OCI-LY3 (cell line): Measurements from ENCODE around the gene ROBO1.
"Not testable (repeated sequence)": the region's sequence is repeated elsewhere in the genome, so short reads cannot be mapped to it uniquely, and the experiment has no call there.

Experiments
- H2AFZ ChIP-seq: fragments of 200-600, 300-600 bp; shearing (Covaris generic); 2 replicates; pipeline ENCODE4 v1.6.0; 2014; ENCODE audit warnings: antibody characterized with exemption, low read depth, low read length
- H3K27ac ChIP-seq: fragments of 200-600, 300-600 bp; sonication (generic); 2 replicates; pipeline ENCODE4 v1.5.1; 2014; ENCODE audit warnings: mild to moderate bottlenecking, low read length, moderate library complexity, mixed read lengths
- H3K27me3 ChIP-seq: fragments of 200-600, 300-600 bp; sonication (generic); 2 replicates; pipeline ENCODE4 v1.6.1; 2014; ENCODE audit warnings: low read depth, low read length, mixed read lengths
- H3K36me3 ChIP-seq: fragments of 200-600, 300-600 bp; sonication (generic); replicated peaks from 2 replicates; pipeline ENCODE3; 2014; ENCODE audit warnings: low read depth, low read length, mixed read lengths
- H3K4me1 ChIP-seq: fragments of 300-600, 200-600 bp; sonication (generic); 2 replicates; pipeline ENCODE4 v1.6.1; 2014; ENCODE audit warnings: low read length, mixed read lengths
- H3K4me2 ChIP-seq: fragments of 200-600, 300-600 bp; sonication (generic); 2 replicates; pipeline ENCODE4 v1.6.1; 2014; ENCODE audit warnings: low read length, mixed read lengths
- H3K4me3 ChIP-seq: fragments of 300-600, 200-600 bp; sonication (generic); 2 replicates; pipeline ENCODE4 v1.5.1; 2014; ENCODE audit warnings: antibody characterized with exemption, mild to moderate bottlenecking, low read length, moderate library complexity
- H3K79me2 ChIP-seq: fragments of 300-600, 200-600 bp; shearing (Covaris generic); 2 replicates; pipeline ENCODE4 v1.6.1; 2014; ENCODE audit warnings: mild to moderate bottlenecking, low read length, mixed read lengths
- H3K9ac ChIP-seq: fragments of 300-600, 200-600 bp; shearing (Covaris generic); 2 replicates; pipeline ENCODE4 v1.6.0; 2014; ENCODE audit warnings: mild to moderate bottlenecking, low read length, moderate library complexity
- H3K9me3 ChIP-seq: fragments of 200-600, 300-600 bp; shearing (Covaris generic); 2 replicates; pipeline ENCODE4 v1.6.1; 2014; ENCODE audit warnings: low read length, mixed read lengths; ENCODE audit not compliant: insufficient read depth
- H4K20me1 ChIP-seq: fragments of 200-600, 300-600 bp; sonication (generic); 2 replicates; pipeline ENCODE4 v1.6.1; 2016; ENCODE audit warnings: low read length, mixed read lengths; ENCODE audit not compliant: insufficient read depth
- CTCF ChIP-seq: fragments of 200-600, 300-600 bp; sonication (generic); IDR thresholded peaks from 2 replicates; pipeline ENCODE4 v1.5.1; 2014; ENCODE audit warnings: antibody characterized with exemption, low read length, low read depth
- EZH2phosphoT487 ChIP-seq: fragments of 200-600 bp; shearing (Covaris generic); IDR thresholded peaks from 2 replicates; pipeline ENCODE4 v1.6.1; 2018; ENCODE audit warnings: antibody characterized with exemption, mixed run types, low read depth

The ROBO1 gene

DNA sequence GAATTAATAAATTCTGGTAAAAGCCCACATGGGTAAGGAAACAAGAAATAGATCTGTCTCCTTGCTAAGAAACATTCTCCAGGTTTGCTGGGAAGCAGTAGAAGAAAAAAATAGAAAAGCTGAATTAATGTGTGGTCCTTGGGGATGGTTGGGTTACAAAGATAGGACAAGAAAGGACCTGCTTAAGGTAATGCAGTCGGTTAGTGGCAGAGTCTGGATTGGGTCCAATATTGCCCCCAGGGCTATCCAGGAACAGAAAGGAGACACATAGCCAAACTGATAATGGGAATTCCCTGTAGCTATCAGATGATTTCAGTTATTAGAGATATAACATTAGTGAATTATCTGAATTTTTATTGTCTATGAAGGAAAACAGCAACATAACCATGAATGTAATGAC, 584.3 kb downstream of the ROBO1 start:
- H3K4me1 ChIP-seq = no peaks in the 10 kb centered on the region
- H3K9ac ChIP-seq = no peak overlapping the region
- H3K27me3 ChIP-seq = no peaks in the 10 kb centered on the region
- H3K4me3 ChIP-seq = no peak overlapping the region
- H3K79me2 ChIP-seq = no peaks in the 10 kb centered on the region
- no peak overlapping the region for H3K4me2 ChIP-seq
- no peak for TF ChIP-seq EZH2phosphoT487
- no peak for TF ChIP-seq CTCF
- no peak overlapping the region for H3K27ac ChIP-seq
- H4K20me1 ChIP-seq = no peaks in the 10 kb centered on the region
- H3K36me3 ChIP-seq = no peaks in the 10 kb centered on the region
- H3K9me3 ChIP-seq = no peaks in the 10 kb centered on the region
- H2AFZ ChIP-seq = no peak overlapping the region

GRCh38 chr3:79178471-79179180, 589.2 kb downstream of the ROBO1 start:
- no peaks in the 10 kb centered on the region for H4K20me1 ChIP-seq
- no peak overlapping the region for H3K9ac ChIP-seq
- H3K36me3 ChIP-seq = no peaks in the 10 kb centered on the region
- no peaks in the 10 kb centered on the region for H3K79me2 ChIP-seq
- H3K4me2 ChIP-seq = no peak overlapping the region
- TF ChIP-seq CTCF (no peak), EZH2phosphoT487 (no peak)
- no peaks in the 10 kb centered on the region for H3K9me3 ChIP-seq
- H2AFZ ChIP-seq = no peak overlapping the region
- H3K27me3 ChIP-seq = no peaks in the 10 kb centered on the region
- H3K4me3 ChIP-seq = no peak overlapping the region
- H3K4me1 ChIP-seq = no peaks in the 10 kb centered on the region
- H3K27ac ChIP-seq = no peak overlapping the region

- Histone ChIP-seq H2AFZ (no peak overlapping the region), H3K4me1 (no peaks in the 10 kb centered on the region), H3K9me3 (no peaks in the 10 kb centered on the region), H3K9ac (no peak overlapping the region), H3K4me2 (no peak overlapping the region), H3K36me3 (no peaks in the 10 kb centered on the region), H3K79me2 (no peaks in the 10 kb centered on the region), H3K4me3 (no peak overlapping the region), H3K27me3 (no peaks in the 10 kb centered on the region), H3K27ac (no peak overlapping the region), H4K20me1 (no peaks in the 10 kb centered on the region)
- TF ChIP-seq EZH2phosphoT487 (no peak), CTCF (no peak)
Measured at GRCh38 chr3:79175870-79176269, 591.9 kb downstream of the ROBO1 start.

DNA sequence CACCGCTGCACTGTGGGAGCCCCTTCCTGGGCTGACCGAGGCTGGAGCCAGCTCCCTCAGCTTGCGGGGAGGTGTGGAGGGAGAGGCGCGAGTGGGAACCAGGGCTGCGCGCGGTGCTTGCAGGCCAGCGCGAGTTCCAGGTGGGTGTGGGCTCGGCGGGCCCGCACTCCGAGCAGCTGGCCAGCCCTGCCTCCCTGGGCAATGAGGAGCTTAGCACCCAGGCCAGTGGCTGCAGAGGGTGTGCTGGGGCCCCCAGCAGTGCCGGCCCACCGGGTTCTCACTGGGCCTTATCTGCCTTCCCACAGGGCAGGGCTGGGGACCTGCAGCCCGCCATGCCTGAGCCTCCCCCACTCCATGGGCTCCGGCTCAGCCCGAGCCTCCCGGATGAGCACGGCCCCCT, 594.5 kb downstream of the ROBO1 start:
- not testable (repeated sequence) for H2AFZ ChIP-seq, H3K4me2 ChIP-seq, H3K9me3 ChIP-seq, H3K36me3 ChIP-seq, H3K79me2 ChIP-seq, H3K9ac ChIP-seq, H3K4me1 ChIP-seq, H3K4me3 ChIP-seq, H4K20me1 ChIP-seq, H3K27ac ChIP-seq, H3K27me3 ChIP-seq

- TF ChIP-seq CTCF (no peak), EZH2phosphoT487 (no peak)
- Histone ChIP-seq H3K4me2 (no peak overlapping the region), H3K9me3 (no peaks in the 10 kb centered on the region), H3K9ac (no peak overlapping the region), H3K4me1 (no peaks in the 10 kb centered on the region), H3K4me3 (no peak overlapping the region), H3K79me2 (no peaks in the 10 kb centered on the region), H3K27me3 (no peaks in the 10 kb centered on the region), H4K20me1 (no peaks in the 10 kb centered on the region), H2AFZ (no peak overlapping the region), H3K27ac (no peak overlapping the region), H3K36me3 (no peaks in the 10 kb centered on the region)
Measured at GRCh38 chr3:79172241-79172640, 595.6 kb downstream of the ROBO1 start.
